22Rv1 (cell line): ENCODE measurements around the gene STRN4.

ENCODE experiments used
- H3K27ac ChIP-seq: fragments of 450-650 bp; 2 replicates; pipeline ENCODE4 v1.5.1; 2017
- ZFX ChIP-seq: fragments of 450-650 bp; IDR thresholded peaks from 2 replicates; pipeline ENCODE4 v1.6.1; 2017; ENCODE audit warnings: antibody characterized with exemption, borderline replicate concordance
- TF ChIP-seq, protein P1 (sequence below): fragments of 450-650 bp; IDR thresholded peaks from 2 replicates; pipeline ENCODE4 v1.5.1; 2017; ENCODE audit warnings: mild to moderate bottlenecking

Gene STRN4

DNA sequence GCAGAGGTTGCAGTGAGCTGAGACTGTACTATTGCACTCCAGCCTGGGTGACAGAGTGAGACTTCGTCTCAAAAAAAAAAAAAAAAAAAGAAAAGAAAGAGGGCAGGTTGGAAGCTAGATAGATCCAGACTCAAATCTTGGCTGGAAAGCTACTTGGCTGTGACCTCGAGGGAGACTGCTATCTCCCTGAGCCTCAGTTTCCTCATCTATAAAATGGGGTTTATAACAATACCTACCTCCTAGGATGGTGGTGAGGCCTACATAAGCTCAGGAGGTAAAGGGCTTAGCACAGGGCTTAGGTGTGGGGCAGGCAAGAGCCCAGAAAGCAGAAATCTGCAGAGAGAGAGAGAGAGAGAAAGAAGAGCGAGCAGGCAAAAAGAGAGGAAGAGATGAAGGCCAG lies 61.1 kb downstream of the STRN4 start:
- no peak overlapping the region for H3K27ac ChIP-seq
- TF ChIP-seq, protein P1, sequence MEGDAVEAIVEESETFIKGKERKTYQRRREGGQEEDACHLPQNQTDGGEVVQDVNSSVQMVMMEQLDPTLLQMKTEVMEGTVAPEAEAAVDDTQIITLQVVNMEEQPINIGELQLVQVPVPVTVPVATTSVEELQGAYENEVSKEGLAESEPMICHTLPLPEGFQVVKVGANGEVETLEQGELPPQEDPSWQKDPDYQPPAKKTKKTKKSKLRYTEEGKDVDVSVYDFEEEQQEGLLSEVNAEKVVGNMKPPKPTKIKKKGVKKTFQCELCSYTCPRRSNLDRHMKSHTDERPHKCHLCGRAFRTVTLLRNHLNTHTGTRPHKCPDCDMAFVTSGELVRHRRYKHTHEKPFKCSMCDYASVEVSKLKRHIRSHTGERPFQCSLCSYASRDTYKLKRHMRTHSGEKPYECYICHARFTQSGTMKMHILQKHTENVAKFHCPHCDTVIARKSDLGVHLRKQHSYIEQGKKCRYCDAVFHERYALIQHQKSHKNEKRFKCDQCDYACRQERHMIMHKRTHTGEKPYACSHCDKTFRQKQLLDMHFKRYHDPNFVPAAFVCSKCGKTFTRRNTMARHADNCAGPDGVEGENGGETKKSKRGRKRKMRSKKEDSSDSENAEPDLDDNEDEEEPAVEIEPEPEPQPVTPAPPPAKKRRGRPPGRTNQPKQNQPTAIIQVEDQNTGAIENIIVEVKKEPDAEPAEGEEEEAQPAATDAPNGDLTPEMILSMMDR = no peak
- TF ChIP-seq ZFX = no peak

DNA sequence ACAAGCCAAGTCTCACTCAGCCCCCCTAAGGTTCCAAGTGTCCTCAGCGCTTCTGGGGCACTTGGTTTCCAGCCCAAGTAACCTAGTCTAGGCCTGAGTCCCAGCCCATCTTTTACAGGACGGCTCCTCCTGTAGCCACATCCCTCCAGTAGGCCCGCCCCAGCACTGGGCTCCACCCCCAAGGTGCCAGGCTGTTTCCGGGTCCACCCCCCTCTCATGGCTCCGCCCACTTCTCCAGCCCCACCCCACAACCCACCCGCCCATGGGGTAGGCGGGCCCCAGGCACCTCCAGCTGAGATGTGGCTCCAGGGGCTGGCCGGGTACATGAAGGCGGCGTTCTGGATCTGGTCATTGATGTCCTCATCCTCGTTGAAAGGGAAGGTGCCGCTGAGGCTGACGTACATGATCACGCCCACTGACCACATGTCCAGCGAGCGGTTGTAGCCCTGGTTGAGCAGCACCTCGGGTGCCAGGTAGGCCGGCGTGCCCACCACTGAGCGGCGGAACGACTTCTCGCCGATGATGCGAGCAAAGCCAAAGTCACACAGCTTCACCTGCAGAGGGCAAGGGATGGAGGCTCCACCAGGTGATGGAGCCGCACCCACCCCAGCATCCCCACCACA lies 68.0 kb downstream of the STRN4 start:
- peak overlapping the region; percentile 58 for H3K27ac ChIP-seq
- no peak for TF ChIP-seq ZFX
- TF ChIP-seq, protein P1 = no peak

DNA sequence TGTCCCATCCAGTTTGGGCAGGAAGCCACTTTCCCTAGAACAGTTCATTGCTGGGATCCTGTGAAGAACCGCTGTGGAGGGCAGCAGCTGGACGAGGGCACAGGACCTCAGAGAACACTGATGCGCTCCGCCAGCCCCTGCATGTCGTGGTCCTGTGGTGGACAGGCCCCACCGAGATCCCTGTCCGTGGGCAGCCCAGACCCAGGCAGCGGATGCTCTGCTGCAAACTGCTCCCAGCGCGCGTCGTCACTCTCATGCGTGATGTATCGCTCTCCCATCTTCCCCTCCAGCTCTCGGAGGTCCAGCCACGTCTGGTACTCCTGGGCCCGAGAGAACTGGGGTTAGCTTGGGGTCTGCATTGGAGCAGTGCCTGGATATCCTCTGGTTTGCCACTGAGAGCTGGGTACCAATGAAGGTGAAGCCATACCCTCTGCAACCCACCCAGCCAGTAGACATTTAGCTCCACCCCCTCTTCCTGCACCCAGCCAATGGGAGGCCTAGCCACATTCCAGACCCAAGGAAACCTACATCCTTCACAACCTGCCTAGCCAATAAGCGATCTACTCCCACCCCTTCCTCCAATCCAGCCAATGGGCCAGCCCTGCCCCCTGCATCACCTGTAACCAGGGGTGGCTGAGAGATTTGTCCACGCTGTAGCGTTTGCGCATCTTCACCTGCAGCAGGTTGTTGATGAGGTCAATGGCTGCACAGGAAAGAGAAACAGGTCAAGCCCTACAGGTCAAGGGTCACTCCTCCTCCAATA lies 71.7 kb downstream of the STRN4 start:
- no peak for TF ChIP-seq ZFX
- TF ChIP-seq, protein P1 = no peak
- no peak overlapping the region for H3K27ac ChIP-seq

DNA sequence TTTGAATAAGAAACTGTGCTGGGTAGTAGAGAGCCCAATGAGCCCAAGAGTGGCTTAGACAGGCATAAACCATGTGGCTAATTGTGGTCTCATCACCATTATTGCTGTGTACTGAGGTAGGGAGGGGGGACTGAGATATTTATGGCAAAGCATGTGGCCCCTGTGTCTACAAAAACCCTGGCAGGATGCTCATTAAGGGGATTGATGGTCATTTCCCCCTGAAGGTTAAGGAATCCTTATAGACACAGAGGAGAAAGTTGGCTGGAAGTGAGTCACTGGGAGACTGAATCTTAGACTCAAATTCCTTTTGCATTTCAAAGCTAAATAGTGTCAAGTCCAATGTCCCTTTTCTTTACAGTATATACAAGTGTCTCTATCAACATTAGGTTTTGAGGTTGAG lies 75.4 kb downstream of the STRN4 start:
- TF ChIP-seq ZFX = no peak
- TF ChIP-seq, protein P1 = no peak

More for the DNA sequence above, 75.4 kb downstream of the STRN4 start:
- no peak overlapping the region for H3K27ac ChIP-seq
